DMS 273 treated with DMSO at 0.1 percent for 48 hours (cell line): ENCODE measurements around the gene GZMB.
"Not testable (repeated sequence)": the region's sequence is repeated elsewhere in the genome, so short reads cannot be mapped to it uniquely, and the experiment has no call there.

Experiments used
- DNase-seq: peaks from one replicate; lab custom pipeline; 2025; lab: John Stamatoyannopoulos, UW

The GZMB gene

DNA sequence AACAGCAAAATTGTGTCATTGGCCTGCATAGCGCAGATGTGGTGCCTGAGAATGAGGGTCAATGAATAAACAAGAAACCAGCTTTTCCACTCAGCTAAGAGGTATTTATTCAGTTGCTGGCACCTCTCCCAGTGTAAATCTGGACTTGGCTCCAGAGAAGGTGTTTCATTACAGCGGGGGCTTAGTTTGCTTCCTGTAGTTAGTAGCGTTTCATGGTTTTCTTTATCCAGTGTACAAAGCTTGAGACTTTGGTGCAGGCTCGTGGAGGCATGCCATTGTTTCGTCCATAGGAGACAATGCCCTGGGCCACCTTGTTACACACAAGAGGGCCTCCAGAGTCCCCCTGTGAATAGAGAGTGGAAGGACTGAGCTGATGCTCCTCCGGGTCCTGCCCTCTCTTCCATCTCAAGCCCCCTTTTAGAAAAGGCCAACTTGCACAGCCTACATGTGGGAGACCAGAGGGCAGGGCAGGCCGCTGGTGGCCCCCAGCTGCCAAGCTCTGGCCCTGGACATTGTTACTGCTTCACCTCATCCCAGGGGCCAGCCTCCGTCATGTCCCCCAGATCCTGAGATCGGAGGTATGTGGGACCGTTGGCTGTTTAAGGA, 3.0 kb downstream of the GZMB start:
- no peak for DNase-seq

DNA sequence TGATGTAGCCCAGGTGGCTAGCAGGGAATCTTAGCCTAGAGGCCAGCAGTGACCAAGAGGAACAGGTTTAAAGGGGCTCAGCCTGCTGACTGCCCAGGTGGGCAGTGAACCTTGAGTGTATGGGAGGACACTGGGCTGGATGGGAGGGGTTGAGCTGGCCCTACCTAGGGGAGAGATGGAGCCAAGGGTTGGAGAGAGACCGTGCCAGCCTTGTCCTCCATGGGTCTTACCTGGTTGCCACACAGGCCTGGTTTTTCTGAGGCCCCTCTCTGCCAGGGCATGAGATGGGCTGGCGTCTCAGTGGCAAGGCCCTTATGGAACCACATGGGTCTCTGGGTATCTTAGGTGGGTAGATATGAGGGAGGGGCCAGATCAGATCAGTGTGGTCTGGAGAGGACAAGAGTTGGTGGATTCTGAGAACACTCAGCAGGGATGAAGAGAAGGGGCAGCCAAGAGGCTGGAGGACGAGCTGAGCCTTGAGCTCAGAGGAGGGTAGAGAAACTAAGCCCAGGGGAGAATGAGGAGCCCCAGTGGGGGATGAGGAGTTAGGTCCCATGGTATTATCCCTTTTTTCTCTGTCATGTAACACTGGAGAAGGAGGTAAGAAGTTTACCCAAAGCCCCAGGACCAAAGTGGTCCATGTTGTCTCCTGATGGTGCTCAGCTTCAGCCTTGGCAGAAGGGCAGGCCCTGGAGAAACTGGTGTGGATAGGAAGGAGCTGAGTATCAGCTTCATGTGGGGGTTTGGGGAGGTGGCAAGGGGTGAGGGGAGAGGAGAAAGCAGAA, 3.7 kb downstream of the GZMB start:
- no peak for DNase-seq

- no peak for DNase-seq
Measured at GRCh38 chr14:24629521-24629920, 4.5 kb downstream of the GZMB start.

DNA sequence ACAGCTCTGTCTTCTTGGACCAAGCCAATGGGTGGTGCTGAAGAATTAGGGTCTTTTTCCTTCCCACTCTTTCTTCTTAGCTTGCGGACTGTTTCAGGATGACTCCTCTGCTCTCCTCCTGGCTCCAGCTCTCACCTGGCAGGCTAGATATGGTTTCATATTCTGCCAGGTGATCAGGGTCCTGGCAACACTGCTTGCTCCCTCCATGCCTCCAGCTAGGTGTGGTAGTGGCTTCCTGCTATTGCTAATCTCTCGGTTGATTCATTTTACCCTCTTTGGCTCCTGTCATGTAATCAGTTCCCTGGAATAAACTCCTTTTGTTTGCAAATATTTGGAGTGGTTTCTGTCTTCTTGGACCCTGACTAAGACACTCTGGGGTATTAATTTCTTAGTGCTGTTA, 20.2 kb downstream of the GZMB start:
- no peak for DNase-seq

GRCh38 chr14:24613241-24613640, 20.7 kb downstream of the GZMB start:
- no peak for DNase-seq

DNA sequence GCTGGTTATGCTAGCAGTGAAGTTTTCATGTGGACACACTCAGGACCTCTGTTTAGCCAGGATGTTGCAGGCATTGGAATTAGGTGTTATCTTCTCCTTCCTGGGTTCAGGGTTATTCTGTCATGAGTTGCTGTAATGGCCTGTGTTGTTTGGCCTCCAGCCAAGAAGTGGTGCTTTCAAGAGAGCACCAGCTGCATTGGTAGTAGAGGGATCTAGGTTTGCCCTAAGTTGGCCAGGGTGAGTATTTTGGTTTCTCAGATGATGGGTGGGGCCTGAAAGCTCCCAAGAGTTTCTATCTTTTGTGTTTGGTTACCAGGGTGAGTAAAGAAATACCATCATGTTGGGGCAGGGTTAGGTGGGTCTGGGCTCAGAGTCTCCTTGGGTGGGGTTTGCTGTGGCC, 21.8 kb downstream of the GZMB start:
- DNase-seq: no peak

- no peak for DNase-seq
Measured at GRCh38 chr14:24609655-24610344, 24.2 kb downstream of the GZMB start, which contains the start of gene GZMH. Gene GZMH, minus strand, starts transcription at chr14:24609685. Its CDS starts 72 bp downstream, at chr14:24609613.

DNA sequence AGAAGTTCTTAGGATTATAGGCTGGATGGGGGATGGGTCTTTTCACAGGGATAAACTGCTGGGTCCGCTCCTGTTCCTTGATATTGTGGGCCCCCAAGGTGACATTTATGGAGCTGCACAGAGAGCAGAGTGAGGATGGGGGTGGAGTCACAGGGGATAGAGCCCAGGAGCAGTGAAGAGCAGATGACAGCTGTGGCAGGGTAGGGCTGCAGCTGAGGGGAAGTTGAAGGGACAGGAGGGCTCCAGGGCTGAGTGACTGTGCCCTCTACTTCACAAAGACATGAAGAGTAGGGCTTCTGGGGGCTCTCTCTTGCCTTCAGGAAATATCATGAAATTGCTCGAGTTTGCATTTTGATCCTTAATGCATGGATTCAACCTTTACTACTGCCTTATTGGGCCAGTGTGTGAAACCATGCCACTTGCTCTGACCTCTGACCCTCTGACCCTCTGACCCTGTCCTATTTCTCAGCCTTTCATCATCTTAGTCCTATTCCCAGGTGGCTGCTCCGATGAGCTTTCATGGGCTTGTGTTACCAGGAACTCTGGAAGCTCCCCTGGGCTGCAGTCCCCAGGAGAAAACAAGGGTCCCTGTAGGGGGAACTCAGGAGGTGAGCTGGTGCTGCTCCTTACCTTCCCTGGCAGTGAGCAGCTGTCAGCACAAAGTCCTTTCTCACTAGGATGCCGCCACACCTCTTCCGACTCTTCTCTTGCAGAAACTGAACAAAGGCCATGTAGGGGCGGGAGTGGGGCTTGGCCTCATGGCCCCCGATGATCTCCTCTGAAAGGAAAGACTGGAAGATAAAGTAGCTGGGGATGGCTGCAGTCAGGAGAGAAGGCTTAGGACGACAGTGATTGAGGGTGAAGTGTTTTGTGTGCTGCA, 26.1 kb downstream of the GZMB start:
- DNase-seq: no peak

GRCh38 chr14:24607081-24607480, 26.9 kb downstream of the GZMB start:
- no peak for DNase-seq

DNA sequence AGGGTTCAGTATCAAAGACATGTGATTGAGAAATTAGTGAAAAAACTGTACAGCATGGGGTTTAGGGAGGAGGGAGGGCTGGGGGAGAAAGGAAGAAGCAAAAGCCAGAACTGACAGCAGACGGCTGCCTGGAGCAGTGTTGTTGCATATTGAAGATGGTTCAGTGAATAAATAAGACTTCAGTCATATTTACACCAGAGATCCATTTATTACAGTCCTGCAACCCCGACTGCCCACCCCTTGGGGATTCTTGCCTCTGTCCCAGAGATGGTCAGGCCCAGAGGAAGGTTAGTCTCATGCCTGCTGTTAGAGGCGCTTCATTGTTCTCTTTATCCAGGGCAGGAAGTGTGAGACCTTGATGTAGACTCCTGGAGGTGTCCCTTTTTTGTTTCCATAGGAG, 27.7 kb downstream of the GZMB start:
- no peak for DNase-seq

- no peak for DNase-seq
Measured at GRCh38 chr14:24605435-24606190, 28.4 kb downstream of the GZMB start.

DNA sequence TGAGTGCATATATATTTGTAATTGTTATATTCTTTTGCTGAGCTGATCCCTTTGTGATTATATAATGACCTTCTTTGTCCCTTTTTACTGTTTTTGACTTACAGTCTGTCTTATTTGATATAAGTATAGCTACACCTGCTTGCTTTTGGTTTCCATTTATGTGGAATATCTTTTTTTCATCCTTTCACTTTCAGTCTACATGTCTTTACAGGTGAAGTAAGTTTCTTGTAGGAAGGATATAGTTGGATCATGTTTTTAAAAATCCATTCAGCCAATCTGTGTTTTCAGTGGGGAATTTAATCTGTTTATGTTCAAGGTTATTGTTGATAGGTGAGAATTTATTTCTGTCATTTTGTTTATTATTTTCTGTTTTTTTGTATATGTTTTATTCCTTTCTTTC, 36.6 kb downstream of the GZMB start:
- DNase-seq: no peak

- no peak for DNase-seq
Measured at GRCh38 chr14:24595073-24595808, 38.7 kb downstream of the GZMB start.

DNA sequence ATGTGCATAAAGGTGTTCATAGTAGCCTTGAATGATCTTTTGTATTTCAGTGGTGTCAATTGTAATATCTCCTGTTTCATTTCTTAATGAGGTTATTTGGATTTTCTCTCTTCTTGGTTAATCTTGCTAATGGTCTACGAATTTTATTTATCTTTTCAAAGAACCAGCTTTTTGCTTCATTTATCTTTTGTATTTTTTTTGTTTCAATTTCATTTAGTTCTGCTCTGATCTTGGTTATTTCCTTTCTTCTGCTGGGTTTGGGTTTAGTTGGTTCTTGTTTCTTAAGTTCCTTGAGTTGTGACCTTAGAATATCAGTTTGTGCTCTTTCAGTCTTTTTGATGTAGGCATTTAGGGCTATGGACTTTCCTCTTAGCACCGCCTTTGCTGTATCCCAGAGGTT, 43.0 kb downstream of the GZMB start:
- DNase-seq: not testable (repeated sequence)

DNA sequence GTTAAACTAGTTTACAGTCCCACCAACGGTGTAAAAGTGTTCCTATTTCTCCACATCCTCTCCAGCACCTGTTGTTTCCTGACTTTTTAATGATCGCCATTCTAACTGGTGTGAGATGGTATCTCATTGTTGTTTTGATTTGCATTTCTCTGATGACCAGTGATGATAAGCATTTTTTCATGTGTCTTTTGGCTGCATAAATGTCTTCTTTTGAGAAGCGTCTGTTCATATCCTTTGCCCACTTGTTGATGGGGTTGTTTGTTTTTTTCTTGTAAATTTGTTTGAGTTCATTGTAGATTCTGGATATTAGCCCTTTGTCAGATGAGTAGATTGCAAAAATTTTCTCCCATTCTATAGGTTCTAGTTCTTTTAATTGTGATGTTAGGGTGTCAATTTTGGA, 49.6 kb downstream of the GZMB start:
- DNase-seq: not testable (repeated sequence)
